ENCODE results near the gene SCRT2. TPM values are rescaled to one million over a fixed set of nuclear protein-coding genes. Genes with fewer than 3 reads are reported as not detected.

The SCRT2 gene
- total RNA-seq, 1 donor from 2014 or later = not detected

GRCh38 chr20:611843-612185 is 63.8 kb downstream of the SCRT2 start:
- TF ChIP-seq CTCF (IDR thresholded peaks at IDR 0.05; ENCODE audit: insufficient read depth, low read depth, low read length) (no peak), EZH2 (IDR thresholded peaks at IDR 0.05; ENCODE audit: insufficient read depth, low read length) (no peak)
- H3K9me3 Mint-ChIP-seq (ENCODE audit: unreplicated experiment) = peaks cover 3% of the 10 kb centered on the region
- H3K27ac Mint-ChIP-seq (ENCODE audit: unreplicated experiment) = no peak overlapping the region
- H3K4me1 Mint-ChIP-seq (ENCODE audit: low read depth, unreplicated experiment) = no peaks in the 10 kb centered on the region
- Histone ChIP-seq H4K20me1 (ENCODE audit: insufficient read depth, low read length) (no peaks in the 10 kb centered on the region), H2AFZ (ENCODE audit: low read depth, low read length) (no peak overlapping the region), H3K9me3 (ENCODE audit: insufficient read depth, low read depth, low read length) (no peaks in the 10 kb centered on the region), H3K4me3 (ENCODE audit: insufficient read depth, low read depth, low read length) (no peak overlapping the region), H3K36me3 (ENCODE audit: insufficient read depth, low read length) (no peaks in the 10 kb centered on the region), H3K4me1 (ENCODE audit: insufficient read depth, low read length) (no peaks in the 10 kb centered on the region), H3K79me2 (ENCODE audit: insufficient read depth, low read length) (no peaks in the 10 kb centered on the region), H3K4me2 (ENCODE audit: low read length) (no peak overlapping the region), H3K9ac (ENCODE audit: low read length) (no peak overlapping the region), H3K27me3 (ENCODE audit: insufficient read depth, low read length) (peaks cover 47% of the 10 kb centered on the region), H3K27ac (ENCODE audit: low read depth, low read length) (no peak overlapping the region)
- no peak for FAIRE-seq
- H3K36me3 Mint-ChIP-seq (ENCODE audit: low read depth, unreplicated experiment) = no peaks in the 10 kb centered on the region
- peaks cover 59% of the 10 kb centered on the region for H3K27me3 Mint-ChIP-seq (ENCODE audit: low read depth, unreplicated experiment)
- DNase-seq (ENCODE audit: low read depth) = no peak
- no peak overlapping the region for H3K4me3 Mint-ChIP-seq (ENCODE audit: unreplicated experiment)

Other genes with a start within 250 kb of the SCRT2 start
- 40.6 and 44.8 TPM in 2 replicates for gene TBC1D20, start 213.3 kb downstream of the SCRT2 start, total RNA-seq
- 226 and 237 TPM in 2 replicates for gene CSNK2A1, start 132.0 kb downstream of the SCRT2 start, total RNA-seq
- not detected in 2 replicates for gene TCF15, start 65.5 kb downstream of the SCRT2 start, total RNA-seq
- 15.9 and 17.7 TPM in 2 replicates for gene SRXN1, start 22.6 kb downstream of the SCRT2 start, total RNA-seq
- gene SLC52A3, start 92.7 kb upstream of the SCRT2 start, total RNA-seq = 0.09 TPM in 1 of 2 replicates, not detected in the other
- 1.2 and 1.4 TPM in 2 replicates for gene FAM110A, start 157.9 kb upstream of the SCRT2 start, total RNA-seq
- 0.05 and 0.12 TPM in 2 replicates for gene ANGPT4, start 240.5 kb upstream of the SCRT2 start, total RNA-seq

All from astrocyte (in vitro differentiated cells and primary cell).